ENCODE measurements around the gene NAALAD2. TPM values are rescaled to one million over a fixed set of nuclear protein-coding genes. Genes with fewer than 3 reads are reported as not detected.
"Not testable (repeated sequence)": the region's sequence is repeated elsewhere in the genome, so short reads cannot be mapped to it uniquely, and the experiment has no call there.

Gene NAALAD2
- 1 to 10 TPM in 1 of 3 donors, under 1 TPM in 2; 0.73 to 1.2 (median 0.92) TPM for total RNA-seq
- long read RNA-seq, donor 1, result 0 reads
- long read RNA-seq, donor 2, result 0 reads

- no peak within 1 kb of the TSS for H3K4me3 ChIP-seq
- ATAC-seq (peak; percentile 26), DNase-seq (peak; percentile 12 to 44 (median 27))
- TF ChIP-seq CTCF (IDR thresholded peaks at IDR 0.05), result no peak
- intact Hi-C loops (cut with DNase I, micrococcal nuclease), result no loop called here
- no peaks in the 10 kb centered on the region for H3K36me3 ChIP-seq (ENCODE audit: low read depth)
- no peaks in the 10 kb centered on the region for H3K4me1 ChIP-seq (ENCODE audit: low read depth)
- no peaks in the 10 kb centered on the region for H3K9me3 ChIP-seq
Measured at GRCh38 chr11:90134478-90135003, at the start of gene NAALAD2. Gene NAALAD2 (plus strand): TSS chr11:90134663. CDS start chr11:90134759, 96 bp downstream.

- H3K36me3 ChIP-seq (ENCODE audit: low read depth); H3K9me3 ChIP-seq; H3K4me3 ChIP-seq; intact Hi-C loops (cut with DNase I, micrococcal nuclease); DNase-seq; ATAC-seq; H3K4me1 ChIP-seq (ENCODE audit: low read depth): not testable (repeated sequence)
Measured at GRCh38 chr11:90085650-90086049, 48.8 kb upstream of the NAALAD2 start, which contains the start of gene UBTFL1. Gene UBTFL1 (plus strand): TSS chr11:90085950. CDS start chr11:90085950, 0 bp downstream.

- H3K36me3 ChIP-seq (ENCODE audit: low read depth); ATAC-seq; intact Hi-C loops (cut with DNase I, micrococcal nuclease); DNase-seq; H3K4me1 ChIP-seq (ENCODE audit: low read depth); H3K9me3 ChIP-seq; H3K4me3 ChIP-seq: not testable (repeated sequence)
Measured at GRCh38 chr11:90088731-90089130, 45.7 kb upstream of the NAALAD2 start.

GRCh38 chr11:90095230-90095924, 39.1 kb upstream of the NAALAD2 start:
- intact Hi-C loops (cut with DNase I, micrococcal nuclease); H3K4me1 ChIP-seq (ENCODE audit: low read depth); H3K4me3 ChIP-seq; ATAC-seq; DNase-seq; H3K36me3 ChIP-seq (ENCODE audit: low read depth); H3K9me3 ChIP-seq: not testable (repeated sequence)

GRCh38 chr11:90098261-90098660, 36.2 kb upstream of the NAALAD2 start:
- ATAC-seq; H3K9me3 ChIP-seq; H3K36me3 ChIP-seq (ENCODE audit: low read depth); H3K4me1 ChIP-seq (ENCODE audit: low read depth); H3K4me3 ChIP-seq; DNase-seq; intact Hi-C loops (cut with DNase I, micrococcal nuclease): not testable (repeated sequence)

GRCh38 chr11:90100431-90100830, 34.0 kb upstream of the NAALAD2 start:
- H3K36me3 ChIP-seq (ENCODE audit: low read depth), result no peaks in the 10 kb centered on the region
- no peaks in the 10 kb centered on the region for H3K4me1 ChIP-seq (ENCODE audit: low read depth)
- H3K4me3 ChIP-seq, result no peak overlapping the region
- H3K9me3 ChIP-seq, result no peaks in the 10 kb centered on the region
- no peak for TF ChIP-seq CTCF (IDR thresholded peaks at IDR 0.05)
- ATAC-seq, result no peak
- intact Hi-C loops (cut with DNase I, micrococcal nuclease), result no loop called here
- DNase-seq, result no peak

GRCh38 chr11:90113541-90113940, 20.9 kb upstream of the NAALAD2 start:
- Histone ChIP-seq H3K4me1 (ENCODE audit: low read depth) (no peaks in the 10 kb centered on the region), H3K9me3 (no peaks in the 10 kb centered on the region), H3K36me3 (ENCODE audit: low read depth) (no peaks in the 10 kb centered on the region), H3K4me3 (no peak overlapping the region)
- DNase-seq (no peak), ATAC-seq (no peak)
- no peak for TF ChIP-seq CTCF (IDR thresholded peaks at IDR 0.05)
- intact Hi-C loops (cut with DNase I, micrococcal nuclease), result no loop called here
